Measurements from ENCODE around the gene RAB19. TPM values are rescaled to one million over a fixed set of nuclear protein-coding genes. Genes with fewer than 3 reads are reported as not detected.

Gene RAB19
- total RNA-seq, 2 donors from 2014 or later = 12.9 to 15.3 TPM

GRCh38 chr7:140439359-140439758 is 35.5 kb downstream of the RAB19 start:
- Histone ChIP-seq H3K27me3 (no peaks in the 10 kb centered on the region), H3K27ac (no peak overlapping the region), H3K4me3 (no peak overlapping the region), H3K9me3 (no peaks in the 10 kb centered on the region), H3K4me1 (no peaks in the 10 kb centered on the region), H3K36me3 (replicated peaks in 1 of 2; ENCODE audit: insufficient read depth in 1 of 2, low read depth in 2 of 2) (no peaks in the 10 kb centered on the region)
- intact Hi-C loops (cut with DNase I) = no loop called here
- DNase-seq (no peak), ATAC-seq (no peak)
- 54 to 71% methylated on average over 3 of the region's 3 CpGs for WGBS, 2 donors
- no peak for TF ChIP-seq POLR2A (IDR thresholded peaks at IDR 0.05)
- no peak for TF ChIP-seq CTCF (IDR thresholded peaks at IDR 0.05)

GRCh38 chr7:140440593-140440992 is 36.7 kb downstream of the RAB19 start:
- Histone ChIP-seq H3K4me1 (no peaks in the 10 kb centered on the region), H3K4me3 (no peak overlapping the region), H3K27ac (no peak overlapping the region), H3K27me3 (no peaks in the 10 kb centered on the region), H3K9me3 (no peaks in the 10 kb centered on the region), H3K36me3 (replicated peaks in 1 of 2; ENCODE audit: insufficient read depth in 1 of 2, low read depth in 2 of 2) (no peaks in the 10 kb centered on the region)
- DNase-seq (no peak), ATAC-seq (no peak)
- WGBS, 2 donors = 97 to 100% methylated on average over 3 of the region's 3 CpGs
- intact Hi-C loops (cut with DNase I) = no loop called here
- TF ChIP-seq CTCF (IDR thresholded peaks at IDR 0.05) = no peak
- no peak for TF ChIP-seq POLR2A (IDR thresholded peaks at IDR 0.05)

GRCh38 chr7:140441519-140441918 is 37.7 kb downstream of the RAB19 start:
- Histone ChIP-seq H3K9me3 (no peaks in the 10 kb centered on the region), H3K27ac (no peak overlapping the region), H3K4me3 (no peak overlapping the region), H3K27me3 (no peaks in the 10 kb centered on the region), H3K4me1 (no peaks in the 10 kb centered on the region), H3K36me3 (replicated peaks in 1 of 2; ENCODE audit: insufficient read depth in 1 of 2, low read depth in 2 of 2) (no peaks in the 10 kb centered on the region)
- no peak for ATAC-seq
- WGBS, 2 donors = 90 to 94% methylated on average over 2 of the region's 2 CpGs
- intact Hi-C loops (cut with DNase I) = no loop called here
- no peak for DNase-seq
- TF ChIP-seq CTCF (IDR thresholded peaks at IDR 0.05) (no peak), POLR2A (IDR thresholded peaks at IDR 0.05) (no peak)

- DNase-seq (no peak), ATAC-seq (no peak)
- Histone ChIP-seq H3K36me3 (replicated peaks in 1 of 2; ENCODE audit: insufficient read depth in 1 of 2, low read depth in 2 of 2) (no peaks in the 10 kb centered on the region), H3K9me3 (no peaks in the 10 kb centered on the region), H3K4me3 (no peak overlapping the region), H3K27ac (no peak overlapping the region), H3K27me3 (no peaks in the 10 kb centered on the region), H3K4me1 (no peaks in the 10 kb centered on the region)
- intact Hi-C loops (cut with DNase I) = no loop called here
- TF ChIP-seq POLR2A (IDR thresholded peaks at IDR 0.05) = no peak
- no peak for TF ChIP-seq CTCF (IDR thresholded peaks at IDR 0.05)
- WGBS, 2 donors = 95 to 97% methylated on average over 11 of the region's 11 CpGs
Observed at GRCh38 chr7:140446467-140446866, 42.6 kb downstream of the RAB19 start.

- H3K9me3 ChIP-seq = no peaks in the 10 kb centered on the region
- TF ChIP-seq POLR2A (IDR thresholded peaks at IDR 0.05) = no peak
- TF ChIP-seq CTCF (IDR thresholded peaks at IDR 0.05) = no peak
- H3K27me3 ChIP-seq = no peaks in the 10 kb centered on the region
- no peak overlapping the region for H3K4me3 ChIP-seq
- no peak for ATAC-seq
- no peaks in the 10 kb centered on the region for H3K4me1 ChIP-seq
- WGBS, 2 donors = 89 to 96% methylated on average over 7 of the region's 7 CpGs
- no peak for DNase-seq
- no peaks in the 10 kb centered on the region for H3K36me3 ChIP-seq (replicated peaks in 1 of 2; ENCODE audit: insufficient read depth in 1 of 2, low read depth in 2 of 2)
- no peak overlapping the region for H3K27ac ChIP-seq
- intact Hi-C loops (cut with DNase I) = no loop called here
Observed at GRCh38 chr7:140447841-140448240, 44.0 kb downstream of the RAB19 start.

Measured in body of pancreas (tissue), 4 donors.